Cerebellar nuclear complex (tissue), 1 donor: Measurements from ENCODE around the gene SLC7A7.
"Not testable (repeated sequence)": the region's sequence is repeated elsewhere in the genome, so short reads cannot be mapped to it uniquely, and the experiment has no call there.

Experiments
- DNase-seq, 2 experiments: peaks; one replicate each; lab custom pipeline; 2025; lab: John Stamatoyannopoulos, UW

SLC7A7 gene

DNA sequence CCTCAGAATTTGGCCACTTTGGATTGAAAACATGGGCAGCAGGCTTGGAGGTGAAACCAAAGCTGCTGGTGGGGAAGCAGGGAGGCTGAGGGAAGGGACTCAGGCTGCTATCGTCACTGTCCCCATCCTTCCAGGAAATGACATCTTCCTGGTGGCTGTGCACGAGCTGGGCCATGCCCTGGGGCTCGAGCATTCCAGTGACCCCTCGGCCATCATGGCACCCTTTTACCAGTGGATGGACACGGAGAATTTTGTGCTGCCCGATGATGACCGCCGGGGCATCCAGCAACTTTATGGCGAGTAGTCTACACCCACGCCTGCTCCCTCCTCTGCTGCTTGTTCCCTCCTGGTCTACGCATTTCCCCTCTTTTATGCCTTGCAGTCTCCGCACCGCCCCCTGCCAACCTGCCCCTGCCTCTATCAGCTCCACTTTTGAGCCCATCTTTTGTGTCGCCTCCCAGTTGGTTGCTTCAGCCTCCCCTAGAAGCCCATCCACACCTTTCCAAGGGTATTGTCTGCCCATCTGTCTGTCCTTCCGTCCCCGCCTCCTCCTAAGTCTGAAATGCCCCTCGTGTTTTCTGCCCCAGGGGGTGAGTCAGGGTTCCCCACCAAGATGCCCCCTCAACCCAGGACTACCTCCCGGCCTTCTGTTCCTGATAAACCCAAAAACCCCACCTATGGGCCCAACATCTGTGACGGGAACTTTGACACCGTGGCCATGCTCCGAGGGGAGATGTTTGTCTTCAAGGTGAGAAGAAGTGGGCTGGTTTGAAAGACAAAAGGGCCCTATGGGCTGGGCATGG lies 28.1 kb upstream of the SLC7A7 start:
- no peak for DNase-seq

DNA sequence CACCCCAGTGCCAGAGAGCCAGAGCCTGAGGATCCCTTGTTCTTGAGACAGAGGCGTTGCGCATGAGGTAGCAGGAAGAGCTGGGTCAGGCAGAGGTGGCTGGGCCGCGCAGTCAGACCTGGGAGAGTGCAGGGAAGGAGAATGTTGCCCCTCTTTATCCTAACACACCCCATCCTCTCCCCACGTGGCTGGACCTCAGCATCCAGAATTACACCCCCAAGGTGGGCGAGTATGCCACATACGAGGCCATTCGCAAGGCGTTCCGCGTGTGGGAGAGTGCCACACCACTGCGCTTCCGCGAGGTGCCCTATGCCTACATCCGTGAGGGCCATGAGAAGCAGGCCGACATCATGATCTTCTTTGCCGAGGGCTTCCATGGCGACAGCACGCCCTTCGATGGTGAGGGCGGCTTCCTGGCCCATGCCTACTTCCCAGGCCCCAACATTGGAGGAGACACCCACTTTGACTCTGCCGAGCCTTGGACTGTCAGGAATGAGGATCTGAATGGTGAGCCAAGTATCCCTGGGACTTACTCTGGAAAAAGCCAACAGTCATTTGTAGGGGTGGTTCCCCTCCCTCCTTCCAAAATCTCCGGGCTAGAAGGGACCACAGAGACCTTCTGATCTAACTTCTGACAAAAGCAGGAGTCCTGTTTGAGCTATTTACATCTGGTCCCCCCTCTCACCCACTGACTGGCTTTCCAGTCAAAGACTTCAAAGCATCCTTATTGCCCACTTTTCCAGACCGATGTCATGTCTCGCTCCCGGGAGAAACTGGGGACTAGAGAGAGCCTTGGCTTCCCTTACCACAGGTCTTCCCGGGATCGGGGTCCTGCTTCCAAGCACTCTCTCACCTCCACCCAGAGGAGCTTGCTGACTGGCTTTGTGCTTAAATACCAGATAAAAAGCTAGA lies 27.2 kb upstream of the SLC7A7 start:
- DNase-seq, result no peak

DNA sequence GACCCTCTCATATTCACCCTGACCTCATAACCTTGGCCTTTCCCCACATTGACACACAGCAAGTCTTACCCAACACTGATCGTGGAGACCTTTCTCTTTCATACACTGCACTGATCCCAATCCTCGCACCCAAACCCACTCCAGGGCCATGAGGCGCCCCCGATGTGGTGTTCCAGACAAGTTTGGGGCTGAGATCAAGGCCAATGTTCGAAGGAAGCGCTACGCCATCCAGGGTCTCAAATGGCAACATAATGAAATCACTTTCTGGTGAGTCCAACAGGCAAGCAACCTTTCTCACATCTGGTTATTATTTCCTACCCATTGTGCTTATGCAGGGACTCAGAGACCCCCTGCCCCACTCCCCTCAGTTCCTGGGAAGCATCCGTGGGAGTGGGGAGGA lies 26.5 kb upstream of the SLC7A7 start:
- DNase-seq, result no peak

GRCh38 chr14:22841311-22841710 lies 26.1 kb upstream of the SLC7A7 start:
- no peak for DNase-seq

GRCh38 chr14:22839159-22839779 lies 24.0 kb upstream of the SLC7A7 start:
- DNase-seq, result no peak

GRCh38 chr14:22838631-22839041 lies 23.4 kb upstream of the SLC7A7 start:
- no peak for DNase-seq

DNA sequence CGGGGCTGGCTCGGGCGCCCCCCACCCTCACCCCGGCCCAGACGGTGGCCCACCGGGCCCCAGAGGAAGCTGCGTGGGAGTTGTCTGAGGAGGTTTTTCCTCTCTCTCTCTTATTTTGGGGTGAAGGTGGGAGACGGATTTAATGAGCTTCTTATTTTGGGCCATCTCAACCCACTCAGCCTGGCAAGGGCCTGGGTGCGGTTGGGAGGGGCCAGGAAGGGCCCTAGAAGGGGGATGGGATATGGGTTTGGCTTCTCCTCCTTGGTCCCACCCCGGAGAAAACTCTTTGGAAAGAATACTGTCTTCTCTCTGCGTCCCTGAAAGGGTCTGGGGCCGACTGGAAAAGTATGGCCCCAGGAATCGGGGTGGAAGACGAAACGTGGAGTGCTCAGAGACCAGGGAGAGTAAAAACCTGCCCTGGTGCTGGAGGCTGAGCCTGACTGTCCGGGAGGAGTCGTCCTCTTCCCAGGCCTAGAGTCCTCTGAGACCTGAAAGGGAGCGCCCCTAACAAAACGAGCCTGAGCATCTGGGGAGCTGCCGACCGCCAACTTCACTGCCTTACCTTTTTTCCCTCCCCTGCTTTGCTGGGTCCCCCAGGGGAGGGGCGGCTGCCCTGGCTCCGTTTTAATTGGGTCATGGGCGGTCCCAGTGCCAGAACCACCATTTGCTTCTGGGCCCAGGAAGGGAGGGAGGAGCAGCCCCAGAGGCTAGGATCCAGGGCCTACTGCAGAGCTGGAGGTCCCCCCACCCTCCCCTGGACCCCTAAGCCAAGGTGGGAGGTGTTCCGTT lies 22.7 kb upstream of the SLC7A7 start:
- no peak for DNase-seq

- no peak for DNase-seq
Measured at GRCh38 chr14:22837114-22837749, 22.0 kb upstream of the SLC7A7 start.

DNA sequence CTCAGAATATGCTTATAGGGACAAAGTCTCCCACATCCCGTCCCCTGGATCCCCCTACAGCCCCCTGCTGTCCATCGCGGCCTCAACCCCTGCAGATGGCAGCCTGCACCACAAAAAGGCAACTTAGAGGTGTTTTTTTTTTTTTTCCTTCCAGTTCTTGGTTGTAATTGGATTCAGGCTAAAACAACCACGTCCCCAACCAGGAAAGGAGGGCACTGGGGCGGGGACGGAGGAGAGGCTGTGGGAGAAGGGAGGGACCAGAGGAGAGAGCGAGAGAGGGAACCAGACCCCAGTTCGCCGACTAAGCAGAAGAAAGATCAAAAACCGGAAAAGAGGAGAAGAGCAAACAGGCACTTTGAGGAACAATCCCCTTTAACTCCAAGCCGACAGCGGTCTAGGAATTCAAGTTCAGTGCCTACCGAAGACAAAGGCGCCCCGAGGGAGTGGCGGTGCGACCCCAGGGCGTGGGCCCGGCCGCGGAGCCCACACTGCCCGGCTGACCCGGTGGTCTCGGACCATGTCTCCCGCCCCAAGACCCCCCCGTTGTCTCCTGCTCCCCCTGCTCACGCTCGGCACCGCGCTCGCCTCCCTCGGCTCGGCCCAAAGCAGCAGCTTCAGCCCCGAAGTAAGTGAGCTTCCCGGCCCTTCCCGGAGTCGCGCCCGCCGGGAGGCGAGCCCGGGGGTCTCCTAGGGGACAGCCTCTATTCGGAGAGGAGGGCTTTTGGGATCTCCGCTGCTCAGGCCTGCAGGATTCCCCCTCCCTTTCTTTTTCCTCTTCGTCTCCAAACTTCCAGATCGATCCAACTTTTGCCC lies 21.3 kb upstream of the SLC7A7 start, which contains the start of gene MMP14:
Gene MMP14 (plus strand): TSS at position 285 of the 813 bp plus-strand sequence. CDS start 233 bp downstream, at position 518.
- DNase-seq, result no peak

- DNase-seq, result no peak
Measured at GRCh38 chr14:22835505-22835904, 20.3 kb upstream of the SLC7A7 start.

- no peak for DNase-seq
Measured at GRCh38 chr14:22830443-22831010, 15.3 kb upstream of the SLC7A7 start.

DNA sequence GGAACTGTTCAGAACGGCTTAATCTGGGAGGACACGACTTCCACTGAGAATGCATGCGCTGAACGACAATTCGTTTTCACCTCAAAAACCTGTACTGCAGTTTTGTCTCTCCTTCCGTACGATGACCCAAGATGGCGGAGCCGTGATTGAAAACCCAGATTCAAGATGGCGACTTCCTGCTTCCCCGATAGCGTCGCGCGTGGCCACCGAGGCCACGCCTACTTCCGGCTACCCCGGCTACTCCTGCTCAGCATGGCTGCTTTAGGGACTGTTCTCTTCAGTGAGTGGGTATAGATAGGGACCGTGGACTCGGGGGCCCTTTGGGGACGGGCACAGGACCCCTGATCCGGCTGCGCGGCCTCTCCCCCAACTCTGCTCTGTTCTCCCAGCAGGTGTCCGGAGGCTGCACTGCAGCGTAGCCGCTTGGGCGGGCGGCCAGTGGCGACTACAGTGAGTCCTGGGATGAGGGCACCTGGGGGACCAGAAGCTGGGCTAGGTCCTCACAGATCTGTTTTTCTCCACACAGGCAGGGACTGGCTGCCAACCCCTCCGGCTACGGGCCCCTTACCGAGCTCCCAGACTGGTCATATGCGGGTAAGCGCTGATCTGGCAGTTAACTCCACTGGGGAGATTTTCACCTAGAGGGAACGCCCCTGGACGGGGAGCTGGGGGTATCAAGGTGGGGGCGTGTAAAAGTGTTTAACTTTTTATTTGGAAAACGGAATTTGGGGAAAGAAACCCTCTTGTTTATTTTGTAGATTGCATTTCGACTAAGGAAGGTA lies 14.6 kb upstream of the SLC7A7 start, which contains the start of gene MRPL52:
Gene MRPL52 (plus strand): TSS at position 227 of the 782 bp plus-strand sequence. CDS start 26 bp downstream, at position 253.
- peak; percentile 54 to 60 for DNase-seq

- not testable (repeated sequence) for DNase-seq
Measured at GRCh38 chr14:22829076-22829660, 13.9 kb upstream of the SLC7A7 start.

GRCh38 chr14:22824711-22825359 lies 9.6 kb upstream of the SLC7A7 start:
- no peak for DNase-seq

- DNase-seq, result no peak
Measured at GRCh38 chr14:22822571-22823098, 7.4 kb upstream of the SLC7A7 start.

GRCh38 chr14:22822016-22822570 lies 6.9 kb upstream of the SLC7A7 start:
- no peak for DNase-seq
